ENCODE measurements around the gene PLEKHN1.

- no peak for TF ChIP-seq CTCF (IDR thresholded peaks at IDR 0.05; ENCODE audit: low read depth, low read length)
- TF ChIP-seq MAX (IDR thresholded peaks at IDR 0.05; ENCODE audit: low read depth, low read length) = no peak
- no peak for TF ChIP-seq POLR2A (IDR thresholded peaks at IDR 0.05; ENCODE audit: extremely low read depth, insufficient read length)
- no peak for TF ChIP-seq MYC (IDR thresholded peaks at IDR 0.05; ENCODE audit: low read depth, low read length)
Observed at GRCh38 chr1:984476-984814, 18.2 kb downstream of the PLEKHN1 start.
